GM23338 (cell line): ENCODE measurements around the gene SH3D19. TPM values are rescaled to one million over a fixed set of nuclear protein-coding genes. Genes with fewer than 3 reads are reported as not detected.

Source experiments
- ATAC-seq: fragments of 200-7000 bp; cut with Tn5 transposase; 3 replicates; pipeline ENCODE4 v1.9.1; 2020
- DNase-seq: peaks from one replicate; pipeline ENCODE4 v3.0.0-alpha.2; 2015; ENCODE audit warnings: low spot score
- H2AFZ ChIP-seq: fragments of 200-600 bp; sonication (generic); 2 replicates; pipeline ENCODE4 v1.8.0; 2016; ENCODE audit warnings: antibody characterized with exemption, mild to moderate bottlenecking, moderate library complexity
- H3F3A ChIP-seq: fragments of 200-600 bp; sonication (generic); replicated peaks from 2 replicates; pipeline ENCODE4 v1.8.0; 2017; ENCODE audit warnings: antibody characterized with exemption, mixed run types, low read depth
- H3K27ac ChIP-seq: fragments of 200-600 bp; sonication (generic); 2 replicates; pipeline ENCODE4 v1.6.1; 2016; ENCODE audit warnings: low read depth
- H3K27me3 ChIP-seq: fragments of 200-600 bp; sonication (generic); 2 replicates; pipeline ENCODE4 v1.8.0; 2016; ENCODE audit warnings: mild to moderate bottlenecking, mixed run types, moderate library complexity; ENCODE audit not compliant: insufficient read depth
- H3K36me3 ChIP-seq: fragments of 200-600 bp; sonication (generic); 2 replicates; pipeline ENCODE4 v1.8.0; 2016; ENCODE audit warnings: mild to moderate bottlenecking; ENCODE audit not compliant: insufficient read depth
- H3K4me1 ChIP-seq: fragments of 200-600 bp; sonication (generic); 2 replicates; pipeline ENCODE4 v1.8.0; 2016; ENCODE audit warnings: mild to moderate bottlenecking, moderate library complexity; ENCODE audit not compliant: insufficient read depth
- H3K4me2 ChIP-seq: fragments of 200-600 bp; sonication (generic); 2 replicates; pipeline ENCODE4 v1.7.1; 2017; ENCODE audit warnings: mixed run types
- H3K4me3 ChIP-seq: fragments of 200-600 bp; sonication (generic); 2 replicates; pipeline ENCODE4 v1.6.1; 2016; ENCODE audit warnings: mixed run types
- H3K79me2 ChIP-seq: fragments of 200-600 bp; sonication (generic); replicated peaks from 2 replicates; pipeline ENCODE4 v1.8.0; 2017; ENCODE audit warnings: mild to moderate bottlenecking; ENCODE audit not compliant: insufficient read depth
- H3K9me2 ChIP-seq: fragments of 200-600 bp; sonication (generic); 2 replicates; pipeline ENCODE4 v1.8.0; 2017; ENCODE audit not compliant: insufficient read depth
- H4K20me1 ChIP-seq: fragments of 200-600 bp; sonication (generic); replicated peaks from 2 replicates; pipeline ENCODE4 v1.8.0; 2017; ENCODE audit warnings: mild to moderate bottlenecking; ENCODE audit not compliant: insufficient read depth
- H3K27ac Mint-ChIP-seq: 2 replicates; pipeline ENCODE4 v1.8.0; 2020; ENCODE audit warnings: inconsistent platforms, mild to moderate bottlenecking, moderate library complexity, mixed read lengths
- H3K27me3 Mint-ChIP-seq: 3 replicates; pipeline ENCODE4 v1.8.0; 2022; ENCODE audit warnings: low read depth, mild to moderate bottlenecking, moderate library complexity, mixed read lengths, inconsistent platforms; ENCODE audit not compliant: insufficient read depth, poor library complexity
- H3K36me3 Mint-ChIP-seq: 3 replicates; pipeline ENCODE4 v1.8.0; 2021; ENCODE audit warnings: low read depth, mild to moderate bottlenecking, inconsistent platforms, moderate library complexity, mixed read lengths
- H3K4me1 Mint-ChIP-seq: 3 replicates; pipeline ENCODE4 v1.8.0; 2020; ENCODE audit warnings: mild to moderate bottlenecking, inconsistent platforms, mixed read lengths
- H3K4me3 Mint-ChIP-seq: 3 replicates; pipeline ENCODE4 v1.8.0; 2021; ENCODE audit warnings: moderate library complexity, mild to moderate bottlenecking, inconsistent platforms, mixed read lengths
- H3K9me3 Mint-ChIP-seq: 3 replicates; pipeline ENCODE4 v1.8.0; 2020; ENCODE audit warnings: moderate library complexity, mild to moderate bottlenecking, inconsistent platforms, mixed read lengths
- CREB1 ChIP-seq: fragments of 250-450 bp; sonication (Bioruptor Pico); IDR thresholded peaks from 2 replicates; pipeline ENCODE4 v1.5.0; 2020; ENCODE audit warnings: low read depth, mild to moderate bottlenecking, moderate library complexity
- EZH2 ChIP-seq: fragments of 200-600 bp; sonication (generic); IDR thresholded peaks from one replicate; pipeline ENCODE4 v1.8.0; 2017; ENCODE audit warnings: antibody characterized with exemption, mild to moderate bottlenecking, low read depth; ENCODE audit not compliant: unreplicated experiment
- EZH2phosphoT487 ChIP-seq: fragments of 200-600 bp; sonication (generic); IDR thresholded peaks from one replicate; pipeline ENCODE4 v1.8.1; 2018; ENCODE audit warnings: antibody characterized with exemption; ENCODE audit not compliant: unreplicated experiment
- JUNB ChIP-seq: IDR thresholded peaks from one replicate; pipeline ENCODE4 v1.6.1; 2016; ENCODE audit warnings: antibody characterized with exemption; ENCODE audit not compliant: unreplicated experiment
- NANOG ChIP-seq: IDR thresholded peaks from 2 replicates; pipeline ENCODE4 v1.6.1; 2016; ENCODE audit warnings: antibody characterized with exemption, borderline replicate concordance
- POLR2AphosphoS5 ChIP-seq: IDR thresholded peaks from 2 replicates; pipeline ENCODE4 v1.6.1; 2016; ENCODE audit warnings: antibody characterized with exemption, low read depth
- REST ChIP-seq: IDR thresholded peaks from one replicate; pipeline ENCODE4 v1.6.1; 2018; ENCODE audit warnings: antibody characterized with exemption; ENCODE audit not compliant: unreplicated experiment
- STAT1 ChIP-seq: IDR thresholded peaks from one replicate; pipeline ENCODE4 v1.6.1; 2016; ENCODE audit warnings: antibody characterized with exemption; ENCODE audit not compliant: unreplicated experiment
- ZNF114 ChIP-seq: fragments of 250-450 bp; sonication (Bioruptor Pico); IDR thresholded peaks from 2 replicates; pipeline ENCODE4 v1.5.0; 2020; ENCODE audit warnings: mild to moderate bottlenecking, moderate library complexity
- ZNF331 ChIP-seq: fragments of 250-450 bp; sonication (Bioruptor Pico); IDR thresholded peaks from 2 replicates; pipeline ENCODE4 v1.5.0; 2020; ENCODE audit warnings: low read depth, mild to moderate bottlenecking, moderate library complexity
- ZNF462 ChIP-seq: fragments of 250-450 bp; sonication (Bioruptor Pico); IDR thresholded peaks from 2 replicates; pipeline ENCODE4 v1.5.0; 2020; ENCODE audit warnings: mild to moderate bottlenecking, moderate library complexity
- polyA plus RNA-seq: library from polyadenylated mRNA; unstranded; fragments of >200 nt; fragmentation: Nextera tagmentation; extraction: Ambion mirVana; gene quantifications from 2 replicates; pipeline ENCODE4 v1.2.1, GENCODE V29; 2016
- total RNA-seq: library from RNA; depleted of rRNA; stranded (reverse); fragments of >200 nt; shearing (Covaris generic); gene quantifications from 2 replicates; pipeline ENCODE4 v1.2.3, GENCODE V29; 2014
- TF ChIP-seq, protein P1 (sequence below): IDR thresholded peaks from 2 replicates; pipeline ENCODE4 v1.6.1; 2016; ENCODE audit warnings: antibody characterized with exemption
- TF ChIP-seq, protein P2 (sequence below), 2 experiments: fragments of 200-600 bp in 1 of 2; sonication (generic) in 1 of 2; conservative IDR thresholded peaks; 2 replicates each; pipeline versions ENCODE4 v1.5.1 to v1.6.1; 2016 to 2017; ENCODE audit warnings: antibody characterized with exemption in 2 of 2, low read depth in 2 of 2, mild to moderate bottlenecking in 2 of 2, moderate library complexity in 1 of 2

The SH3D19 gene
- total and polyA plus RNA-seq, 2 experiments from 2014 or later: 25.3 to 57.4 TPM

DNA sequence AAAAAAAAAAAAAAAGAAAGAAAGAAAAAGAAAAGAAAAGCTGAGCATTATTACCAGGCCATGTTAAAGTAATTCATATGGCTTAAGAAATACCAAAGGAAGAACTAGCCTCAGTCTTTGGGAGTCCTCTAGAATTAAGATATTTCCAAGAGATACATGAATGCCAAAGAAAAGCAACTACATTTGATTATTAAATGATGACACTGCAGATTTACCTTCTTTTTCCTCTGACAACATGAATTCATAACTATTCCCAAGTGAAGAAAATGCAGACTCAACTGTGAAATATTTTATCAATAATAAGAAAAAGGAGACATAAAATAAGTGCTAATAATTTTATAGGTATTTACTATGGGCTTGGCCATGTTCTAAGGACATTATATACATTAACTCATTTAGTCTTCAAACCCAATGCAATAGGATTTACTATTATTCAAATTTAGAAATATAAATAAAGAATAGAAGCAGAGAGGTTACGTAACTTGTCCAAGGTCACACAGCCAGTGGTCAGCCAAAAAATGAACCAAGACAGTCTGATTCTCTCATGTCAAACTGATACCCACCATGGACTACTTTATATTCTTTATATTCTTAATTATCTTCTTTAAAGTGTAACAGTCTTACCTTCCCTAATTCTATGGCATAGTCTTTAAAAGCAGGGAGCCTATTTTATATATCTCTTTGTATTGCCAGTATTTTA, 6.9 kb downstream of the SH3D19 start:
- Histone ChIP-seq H2AFZ (no peak overlapping the region), H3F3A (0 out of 2 replicates have a peak, but pooled peaks cover 9% of the 10 kb centered on the region), H3K4me2 (no peak overlapping the region), H3K27me3 (no peaks in the 10 kb centered on the region), H3K9me2 (no peaks in the 10 kb centered on the region), H3K27ac (no peak overlapping the region), H3K79me2 (peaks cover 100% of the 10 kb centered on the region), H3K4me3 (no peak overlapping the region), H4K20me1 (peaks cover 22% of the 10 kb centered on the region), H3K4me1 (peaks cover 41% of the 10 kb centered on the region), H3K36me3 (no peaks in the 10 kb centered on the region)
- Mint-ChIP-seq H3K9me3 (no peaks in the 10 kb centered on the region), H3K4me1 (peaks cover 55% of the 10 kb centered on the region), H3K4me3 (no peak overlapping the region), H3K36me3 (peaks cover 4% of the 10 kb centered on the region; the same call in 1 of the 3 replicates), H3K27ac (no peak overlapping the region), H3K27me3 (no peaks in the 10 kb centered on the region)
- ATAC-seq (no peak), DNase-seq (no peak)
- no peak for TF ChIP-seq EZH2
- no peak for TF ChIP-seq ZNF331 (CRISPR knock-in tag)
- TF ChIP-seq, protein P1, sequence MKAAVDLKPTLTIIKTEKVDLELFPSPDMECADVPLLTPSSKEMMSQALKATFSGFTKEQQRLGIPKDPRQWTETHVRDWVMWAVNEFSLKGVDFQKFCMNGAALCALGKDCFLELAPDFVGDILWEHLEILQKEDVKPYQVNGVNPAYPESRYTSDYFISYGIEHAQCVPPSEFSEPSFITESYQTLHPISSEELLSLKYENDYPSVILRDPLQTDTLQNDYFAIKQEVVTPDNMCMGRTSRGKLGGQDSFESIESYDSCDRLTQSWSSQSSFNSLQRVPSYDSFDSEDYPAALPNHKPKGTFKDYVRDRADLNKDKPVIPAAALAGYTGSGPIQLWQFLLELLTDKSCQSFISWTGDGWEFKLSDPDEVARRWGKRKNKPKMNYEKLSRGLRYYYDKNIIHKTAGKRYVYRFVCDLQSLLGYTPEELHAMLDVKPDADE: no peak
- no peak for TF ChIP-seq POLR2AphosphoS5
- TF ChIP-seq NANOG: no peak
- no peak for TF ChIP-seq ZNF462
- no peak for TF ChIP-seq REST
- no peak for TF ChIP-seq STAT1
- TF ChIP-seq, protein P2, sequence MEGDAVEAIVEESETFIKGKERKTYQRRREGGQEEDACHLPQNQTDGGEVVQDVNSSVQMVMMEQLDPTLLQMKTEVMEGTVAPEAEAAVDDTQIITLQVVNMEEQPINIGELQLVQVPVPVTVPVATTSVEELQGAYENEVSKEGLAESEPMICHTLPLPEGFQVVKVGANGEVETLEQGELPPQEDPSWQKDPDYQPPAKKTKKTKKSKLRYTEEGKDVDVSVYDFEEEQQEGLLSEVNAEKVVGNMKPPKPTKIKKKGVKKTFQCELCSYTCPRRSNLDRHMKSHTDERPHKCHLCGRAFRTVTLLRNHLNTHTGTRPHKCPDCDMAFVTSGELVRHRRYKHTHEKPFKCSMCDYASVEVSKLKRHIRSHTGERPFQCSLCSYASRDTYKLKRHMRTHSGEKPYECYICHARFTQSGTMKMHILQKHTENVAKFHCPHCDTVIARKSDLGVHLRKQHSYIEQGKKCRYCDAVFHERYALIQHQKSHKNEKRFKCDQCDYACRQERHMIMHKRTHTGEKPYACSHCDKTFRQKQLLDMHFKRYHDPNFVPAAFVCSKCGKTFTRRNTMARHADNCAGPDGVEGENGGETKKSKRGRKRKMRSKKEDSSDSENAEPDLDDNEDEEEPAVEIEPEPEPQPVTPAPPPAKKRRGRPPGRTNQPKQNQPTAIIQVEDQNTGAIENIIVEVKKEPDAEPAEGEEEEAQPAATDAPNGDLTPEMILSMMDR (conservative IDR thresholded peaks at IDR 0.05; ENCODE audit: low read depth in 2 of 2): no peak
- no peak for TF ChIP-seq ZNF114 (CRISPR knock-in tag)
- no peak for TF ChIP-seq EZH2phosphoT487
- no peak for TF ChIP-seq JUNB
- no peak for TF ChIP-seq CREB1 (CRISPR knock-in tag)
